Measurements from ENCODE around the gene ANXA8L1.
"Not testable (repeated sequence)": the region's sequence is repeated elsewhere in the genome, so short reads cannot be mapped to it uniquely, and the experiment has no call there.

The ANXA8L1 gene, protein sequence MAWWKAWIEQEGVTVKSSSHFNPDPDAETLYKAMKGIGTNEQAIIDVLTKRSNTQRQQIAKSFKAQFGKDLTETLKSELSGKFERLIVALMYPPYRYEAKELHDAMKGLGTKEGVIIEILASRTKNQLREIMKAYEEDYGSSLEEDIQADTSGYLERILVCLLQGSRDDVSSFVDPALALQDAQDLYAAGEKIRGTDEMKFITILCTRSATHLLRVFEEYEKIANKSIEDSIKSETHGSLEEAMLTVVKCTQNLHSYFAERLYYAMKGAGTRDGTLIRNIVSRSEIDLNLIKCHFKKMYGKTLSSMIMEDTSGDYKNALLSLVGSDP

DNA sequence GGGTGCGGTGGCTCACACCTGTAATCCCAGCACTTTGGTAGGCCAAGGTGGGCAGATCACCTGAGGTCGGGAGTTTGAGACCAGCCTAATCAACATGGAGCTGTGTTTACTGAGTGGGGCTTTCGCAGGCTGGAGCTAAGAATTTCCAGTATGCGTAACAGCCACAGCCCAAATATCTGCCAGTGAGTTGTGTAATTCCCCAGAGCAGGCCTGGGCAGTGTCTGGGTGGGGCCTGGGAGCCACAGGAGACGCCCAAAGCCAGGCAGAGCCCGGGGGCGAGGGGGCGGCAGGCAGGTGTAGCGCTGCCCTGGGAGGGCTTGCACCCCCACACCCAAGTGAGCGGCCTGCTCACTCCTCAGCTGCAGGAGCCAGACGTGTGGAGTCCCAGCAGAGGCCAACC, at the start of gene ANXA8L1:
ANXA8L1 (plus strand) TSS at position 371 of the 400 bp plus-strand sequence. CDS start 76 bp downstream, outside the sequence.
- DNase-seq, H3K9me3 Mint-ChIP-seq, H3K4me3 Mint-ChIP-seq, H3K27ac Mint-ChIP-seq, H3K27me3 Mint-ChIP-seq, ATAC-seq, H3K4me1 Mint-ChIP-seq: not testable (repeated sequence)

DNA sequence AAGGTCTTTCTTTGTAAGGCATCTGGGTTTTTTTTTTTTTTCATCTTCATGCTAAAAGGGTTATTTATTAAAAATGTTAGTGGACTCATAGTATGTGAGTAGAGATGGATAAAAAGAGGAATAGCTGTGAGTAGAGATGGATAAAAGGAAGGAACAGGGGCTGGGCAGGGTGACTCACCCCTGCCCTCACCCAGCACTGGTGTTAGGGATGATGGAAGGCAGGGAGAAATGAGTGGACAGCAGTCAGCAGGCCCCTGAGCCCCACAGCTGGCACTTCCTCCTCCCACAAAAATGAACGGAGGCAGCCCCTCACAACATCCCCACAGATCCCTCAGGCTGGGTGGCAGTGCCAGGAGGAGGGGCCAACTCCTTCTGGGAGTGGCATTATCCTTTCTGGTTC, 49.5 kb upstream of the ANXA8L1 start:
- no peak overlapping the region for H3K27ac Mint-ChIP-seq
- no peaks in the 10 kb centered on the region for H3K27me3 Mint-ChIP-seq
- DNase-seq (no peak), ATAC-seq (no peak)
- no peak overlapping the region for H3K4me3 Mint-ChIP-seq
- H3K9me3 Mint-ChIP-seq = no peaks in the 10 kb centered on the region
- no peaks in the 10 kb centered on the region for H3K4me1 Mint-ChIP-seq

DNA sequence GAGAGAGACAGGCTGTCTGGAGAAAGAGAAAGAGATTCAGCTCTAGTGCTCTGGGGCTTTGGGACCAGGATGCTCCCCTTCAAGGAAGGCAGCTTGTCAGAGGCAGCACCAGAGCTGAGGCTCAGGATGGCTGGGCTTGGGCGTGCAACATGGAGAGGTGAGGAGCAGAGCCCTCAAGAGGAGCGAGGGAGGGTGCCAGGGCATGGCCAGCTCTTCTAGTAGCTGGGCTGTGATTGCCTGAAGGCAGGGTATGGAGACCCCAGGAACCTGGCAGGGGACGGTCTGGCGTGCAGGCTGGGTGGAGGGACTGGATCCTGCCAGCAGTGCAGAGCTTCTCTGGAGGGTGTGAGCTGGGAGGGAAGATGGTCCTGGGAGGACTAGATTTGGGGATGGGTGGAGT, 48.6 kb upstream of the ANXA8L1 start:
- H3K27ac Mint-ChIP-seq = peak overlapping the region in 1 of 2 donors; percentile 61
- no peaks in the 10 kb centered on the region for H3K9me3 Mint-ChIP-seq
- ATAC-seq (no peak), DNase-seq (no peak)
- H3K4me3 Mint-ChIP-seq = no peak overlapping the region
- no peaks in the 10 kb centered on the region for H3K4me1 Mint-ChIP-seq
- no peaks in the 10 kb centered on the region for H3K27me3 Mint-ChIP-seq

GRCh38 chr10:46327685-46328084, 47.9 kb upstream of the ANXA8L1 start:
- no peak for DNase-seq
- no peak for ATAC-seq
- Mint-ChIP-seq H3K27ac (no peak overlapping the region), H3K9me3 (no peaks in the 10 kb centered on the region), H3K27me3 (no peaks in the 10 kb centered on the region), H3K4me3 (no peak overlapping the region), H3K4me1 (no peaks in the 10 kb centered on the region)

- Mint-ChIP-seq H3K9me3 (no peaks in the 10 kb centered on the region), H3K27me3 (no peaks in the 10 kb centered on the region), H3K4me1 (no peaks in the 10 kb centered on the region), H3K4me3 (no peak overlapping the region), H3K27ac (no peak overlapping the region)
- DNase-seq (no peak), ATAC-seq (no peak)
Measured at GRCh38 chr10:46328853-46329689, 46.5 kb upstream of the ANXA8L1 start.

- ATAC-seq (no peak), DNase-seq (no peak)
- no peaks in the 10 kb centered on the region for H3K9me3 Mint-ChIP-seq
- H3K27me3 Mint-ChIP-seq = no peaks in the 10 kb centered on the region
- H3K4me1 Mint-ChIP-seq = no peaks in the 10 kb centered on the region
- H3K27ac Mint-ChIP-seq = no peak overlapping the region
- H3K4me3 Mint-ChIP-seq = no peak overlapping the region
Measured at GRCh38 chr10:46329690-46330016, 45.9 kb upstream of the ANXA8L1 start.

DNA sequence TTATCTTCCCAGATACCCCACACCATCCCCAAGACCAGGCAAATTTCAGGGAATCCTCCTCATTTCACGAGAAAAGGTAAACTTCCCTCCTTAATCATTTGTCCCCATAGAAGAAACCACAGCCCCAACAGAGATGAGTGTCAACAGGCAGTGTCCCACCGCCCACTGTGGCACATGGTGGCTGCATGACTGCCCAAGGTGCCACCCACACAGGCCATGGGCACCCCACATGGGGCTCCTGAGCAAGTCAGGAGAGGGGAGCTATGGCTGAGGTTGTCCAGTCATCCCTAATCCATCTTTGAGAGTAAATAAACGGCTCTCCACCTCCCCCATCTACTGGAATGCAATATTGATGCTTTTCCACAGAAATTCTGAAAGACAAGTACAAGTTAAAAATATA, 44.7 kb upstream of the ANXA8L1 start:
- DNase-seq (no peak), ATAC-seq (no peak)
- H3K27me3 Mint-ChIP-seq = no peaks in the 10 kb centered on the region
- no peak overlapping the region for H3K27ac Mint-ChIP-seq
- no peaks in the 10 kb centered on the region for H3K9me3 Mint-ChIP-seq
- H3K4me3 Mint-ChIP-seq = no peak overlapping the region
- no peaks in the 10 kb centered on the region for H3K4me1 Mint-ChIP-seq

DNA sequence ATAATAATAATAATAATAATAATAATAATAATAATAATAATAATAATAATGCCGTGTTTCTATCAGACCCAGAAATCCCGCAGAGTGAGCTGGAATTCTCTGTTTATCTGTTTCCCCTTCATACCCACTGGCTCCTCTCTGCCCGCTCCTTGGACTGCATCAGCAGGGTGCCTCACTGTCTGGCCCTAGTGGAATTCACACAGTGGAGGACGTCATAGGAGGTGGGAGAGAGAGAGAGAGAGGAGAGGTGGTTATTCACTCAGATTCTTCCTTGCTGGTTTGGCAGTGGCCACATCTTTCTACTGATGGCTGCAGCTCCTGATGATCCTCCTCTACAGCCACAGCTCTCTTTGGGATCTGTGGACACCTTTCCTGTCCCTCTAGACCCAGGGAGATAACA, 10.1 kb upstream of the ANXA8L1 start:
- not testable (repeated sequence) for ATAC-seq, H3K9me3 Mint-ChIP-seq, H3K4me1 Mint-ChIP-seq

DNA sequence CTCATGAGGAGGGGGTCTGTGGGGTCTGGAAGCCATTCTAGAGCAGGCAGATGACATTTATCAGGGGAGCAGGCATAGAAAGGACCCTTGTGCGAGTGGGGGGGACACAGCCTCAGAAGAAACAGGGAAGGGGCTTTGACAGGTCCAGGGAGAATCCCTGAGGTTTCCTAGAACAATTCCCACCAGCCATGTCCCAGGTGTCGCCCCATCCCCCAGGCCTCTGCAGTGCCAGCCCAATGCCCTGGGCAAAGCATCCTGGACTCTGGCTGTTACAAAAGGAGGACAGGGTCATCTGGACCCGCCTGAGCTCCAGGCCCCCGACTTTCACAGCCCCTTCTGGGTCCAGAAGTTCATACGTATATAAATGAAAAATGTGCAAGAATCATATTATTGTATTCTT, 8.4 kb upstream of the ANXA8L1 start:
- DNase-seq, H3K9me3 Mint-ChIP-seq, H3K27me3 Mint-ChIP-seq, H3K27ac Mint-ChIP-seq, H3K4me3 Mint-ChIP-seq, ATAC-seq, H3K4me1 Mint-ChIP-seq: not testable (repeated sequence)

More for the DNA sequence above, 10.1 kb upstream of the ANXA8L1 start:
- H3K4me3 Mint-ChIP-seq, H3K27me3 Mint-ChIP-seq, DNase-seq, H3K27ac Mint-ChIP-seq: not testable (repeated sequence)

DNA sequence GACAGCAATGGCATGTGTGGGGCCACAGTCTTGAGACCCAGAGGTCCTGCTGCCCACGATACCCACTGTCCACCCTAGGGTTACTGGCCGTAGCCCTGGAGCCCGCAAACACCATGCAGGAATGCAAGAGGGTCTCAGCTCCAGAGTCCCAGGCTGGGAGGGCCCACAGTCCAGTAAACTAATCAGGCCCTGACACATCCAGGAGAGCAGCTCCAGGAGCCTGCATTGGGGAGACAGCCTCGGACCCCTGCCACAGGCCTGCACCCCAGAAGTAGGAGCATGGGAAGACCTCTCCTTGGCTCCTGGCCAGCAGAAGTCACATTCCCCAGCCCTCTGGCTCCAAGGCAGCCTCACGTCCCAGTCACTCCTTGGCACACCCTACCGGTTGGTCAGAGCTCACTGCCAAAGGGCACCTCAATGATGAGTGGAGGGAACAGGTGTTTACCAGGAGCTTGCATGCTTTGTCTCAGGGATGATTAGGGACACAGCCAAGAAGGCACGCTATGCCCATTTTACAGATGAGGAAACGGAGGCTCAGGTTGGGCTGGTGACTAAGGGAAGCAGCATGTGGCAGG, 7.8 kb upstream of the ANXA8L1 start:
- not testable (repeated sequence) for H3K27ac Mint-ChIP-seq, H3K4me3 Mint-ChIP-seq, DNase-seq, H3K9me3 Mint-ChIP-seq, H3K4me1 Mint-ChIP-seq, H3K27me3 Mint-ChIP-seq, ATAC-seq

DNA sequence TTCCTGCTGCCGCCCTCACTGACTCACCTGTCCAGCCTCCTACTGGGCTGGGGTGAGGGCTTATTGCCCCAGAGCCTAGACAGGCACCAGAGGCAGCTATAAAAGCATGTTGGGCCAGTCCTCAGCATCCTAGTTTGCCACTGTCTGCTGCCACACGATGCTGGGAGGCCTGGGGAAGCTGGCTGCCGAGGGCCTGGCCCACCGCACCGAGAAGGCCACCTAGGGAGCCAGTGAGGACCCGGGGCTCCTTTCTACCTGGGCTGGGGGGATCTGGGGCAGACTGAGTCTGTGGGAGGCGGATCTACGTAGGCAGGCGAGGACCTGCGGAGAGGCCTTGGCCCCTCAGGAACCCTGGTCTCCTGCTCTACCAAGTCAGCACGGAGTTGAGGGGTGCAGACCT, 6.6 kb upstream of the ANXA8L1 start:
- not testable (repeated sequence) for H3K4me1 Mint-ChIP-seq, DNase-seq, H3K27ac Mint-ChIP-seq, H3K4me3 Mint-ChIP-seq, H3K27me3 Mint-ChIP-seq, H3K9me3 Mint-ChIP-seq, ATAC-seq

GRCh38 chr10:46374410-46374809, 1.2 kb upstream of the ANXA8L1 start:
- DNase-seq, H3K9me3 Mint-ChIP-seq, H3K4me3 Mint-ChIP-seq, H3K27ac Mint-ChIP-seq, H3K4me1 Mint-ChIP-seq, H3K27me3 Mint-ChIP-seq, ATAC-seq: not testable (repeated sequence)

GRCh38 chr10:46377022-46377421, 1.4 kb downstream of the ANXA8L1 start:
- H3K4me3 Mint-ChIP-seq, DNase-seq, H3K9me3 Mint-ChIP-seq, H3K27ac Mint-ChIP-seq, H3K4me1 Mint-ChIP-seq, ATAC-seq, H3K27me3 Mint-ChIP-seq: not testable (repeated sequence)

GRCh38 chr10:46377651-46378050, 2.1 kb downstream of the ANXA8L1 start:
- ATAC-seq, H3K27me3 Mint-ChIP-seq, H3K4me3 Mint-ChIP-seq, H3K9me3 Mint-ChIP-seq, DNase-seq, H3K27ac Mint-ChIP-seq, H3K4me1 Mint-ChIP-seq: not testable (repeated sequence)

DNA sequence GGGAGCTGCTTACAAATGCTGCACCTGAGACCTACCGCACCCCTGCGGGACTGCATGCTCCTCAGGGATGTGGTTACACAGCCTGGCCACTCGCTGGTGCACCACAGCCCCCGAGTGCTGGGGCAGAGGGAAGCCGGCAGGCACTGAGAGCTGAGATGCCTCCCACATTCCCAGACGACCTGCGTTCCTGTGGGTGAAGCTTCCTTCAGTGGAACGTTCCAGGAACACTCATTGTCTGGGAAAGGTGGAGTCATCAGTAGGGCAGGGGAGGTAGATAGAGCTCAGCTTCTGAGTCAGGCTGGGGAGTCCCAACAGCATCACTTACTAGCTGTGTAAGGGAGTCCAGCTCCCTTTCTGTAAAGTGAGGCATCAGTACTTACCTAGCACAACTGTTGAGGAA, 2.5 kb downstream of the ANXA8L1 start:
- H3K9me3 Mint-ChIP-seq, ATAC-seq, H3K4me1 Mint-ChIP-seq: not testable (repeated sequence)

GRCh38 chr10:46379233-46379848, 3.8 kb downstream of the ANXA8L1 start:
- H3K4me3 Mint-ChIP-seq, H3K27ac Mint-ChIP-seq, H3K4me1 Mint-ChIP-seq, H3K27me3 Mint-ChIP-seq, H3K9me3 Mint-ChIP-seq, DNase-seq: not testable (repeated sequence)
- ATAC-seq = peak; percentile 11

More for the DNA sequence above, 2.5 kb downstream of the ANXA8L1 start:
- not testable (repeated sequence) for H3K27ac Mint-ChIP-seq, H3K4me3 Mint-ChIP-seq, H3K27me3 Mint-ChIP-seq, DNase-seq
